GM12874 (cell line): ENCODE data around the gene POLR3G.

Source experiments
- CTCF ChIP-seq: IDR thresholded peaks from 2 replicates; pipeline ENCODE4 v1.5.1; 2011; ENCODE audit warnings: low read depth, mild to moderate bottlenecking, control low read depth, low read length, moderate library complexity; ENCODE audit not compliant: insufficient read depth

The POLR3G gene

GRCh38 chr5:90547072-90547536, 72.4 kb downstream of the POLR3G start:
- TF ChIP-seq CTCF: no peak

GRCh38 chr5:90548069-90548593, 73.5 kb downstream of the POLR3G start:
- no peak for TF ChIP-seq CTCF

- TF ChIP-seq CTCF: no peak
These were observed 74.6 kb downstream of the POLR3G start for GRCh38 chr5:90549223-90549622.

- TF ChIP-seq CTCF: no peak
These were observed 75.1 kb downstream of the POLR3G start for GRCh38 chr5:90549729-90550275.

GRCh38 chr5:90550963-90551362, 76.3 kb downstream of the POLR3G start:
- no peak for TF ChIP-seq CTCF

GRCh38 chr5:90551376-90551775, 76.7 kb downstream of the POLR3G start:
- TF ChIP-seq CTCF: no peak

GRCh38 chr5:90553711-90554110, 79.0 kb downstream of the POLR3G start:
- no peak for TF ChIP-seq CTCF
